CD14-positive monocyte (primary cell): ENCODE measurements around the gene ZEB2. TPM values are rescaled to one million over a fixed set of nuclear protein-coding genes. Genes with fewer than 3 reads are reported as not detected.

Experiments used
- DNase-seq, 3 donors: peaks; one replicate each; pipeline ENCODE4 v3.0.0-alpha.2; 2011 to 2022
- H2AFZ ChIP-seq: 2 replicates; pipeline ENCODE4 v1.6.0; 2012; ENCODE audit warnings: mild to moderate bottlenecking, low read depth, low read length, inconsistent platforms; ENCODE audit not compliant: insufficient read depth, poor library complexity, severe bottlenecking
- H3K27ac ChIP-seq, 2 donors: 1 replicate in 1 of 2; 2 replicates in 1 of 2; pipeline ENCODE4 v1.5.1; 2012 to 2013; ENCODE audit warnings: low read length in 2 of 2, control low read depth in 1 of 2, inconsistent platforms in 1 of 2, low read depth in 1 of 2, mild to moderate bottlenecking in 1 of 2
- H3K27me3 ChIP-seq, 2 donors: one replicate each; pipeline versions ENCODE4 v1.6.0 to v1.6.1; 2011 to 2013; ENCODE audit warnings: low read length in 2 of 2; ENCODE audit not compliant: control insufficient read depth in 2 of 2, insufficient read depth in 2 of 2
- H3K36me3 ChIP-seq, 2 donors: replicated peaks in 1 of 2; 1 replicate in 1 of 2; 2 replicates in 1 of 2; pipeline versions ENCODE4 v1.5.1 to v1.6.1; 2012 to 2013; ENCODE audit warnings: low read length in 2 of 2, control low read depth in 1 of 2, inconsistent platforms in 1 of 2, mild to moderate bottlenecking in 1 of 2; ENCODE audit not compliant: insufficient read depth in 2 of 2, control insufficient read depth in 1 of 2
- H3K4me1 ChIP-seq, 2 donors: 1 replicate in 1 of 2; 2 replicates in 1 of 2; pipeline versions ENCODE4 v1.5.1 to v1.6.1; 2012 to 2013; ENCODE audit warnings: low read length in 2 of 2, control low read depth in 1 of 2, inconsistent platforms in 1 of 2, mild to moderate bottlenecking in 1 of 2, moderate library complexity in 1 of 2; ENCODE audit not compliant: insufficient read depth in 2 of 2, control insufficient read depth in 1 of 2
- H3K4me2 ChIP-seq: replicated peaks from 2 replicates; pipeline ENCODE3; 2012; ENCODE audit warnings: low read length, moderate library complexity, mild to moderate bottlenecking; ENCODE audit not compliant: poor library complexity, severe bottlenecking; ENCODE audit errors: extremely low read depth
- H3K4me3 ChIP-seq, 3 experiments: fragments of 200-600 bp in 1 of 3; sonication (generic) in 1 of 3; replicated peaks in 1 of 3; 1 replicate in 2 of 3; 2 replicates in 1 of 3; pipeline ENCODE4 v1.5.1; 2011 to 2013; ENCODE audit warnings: low read length in 3 of 3, mild to moderate bottlenecking in 3 of 3, control low read depth in 2 of 3, low read depth in 2 of 3, inconsistent platforms in 1 of 3, moderate library complexity in 1 of 3
- H3K79me2 ChIP-seq: 2 replicates; pipeline ENCODE4 v1.6.0; 2012; ENCODE audit warnings: mild to moderate bottlenecking, control low read depth, inconsistent platforms, low read length, moderate library complexity; ENCODE audit not compliant: insufficient read depth
- H3K9ac ChIP-seq: 2 replicates; pipeline ENCODE4 v1.6.0; 2017; ENCODE audit warnings: low read length, mild to moderate bottlenecking; ENCODE audit not compliant: insufficient read depth, poor library complexity, severe bottlenecking
- H3K9me3 ChIP-seq, 2 donors: replicated peaks in 1 of 2; 1 replicate in 1 of 2; 2 replicates in 1 of 2; pipeline versions ENCODE4 v1.5.1 to v1.6.1; 2012 to 2013; ENCODE audit warnings: low read length in 2 of 2, control low read depth in 1 of 2; ENCODE audit not compliant: control insufficient read depth in 1 of 2, insufficient read depth in 1 of 2
- H4K20me1 ChIP-seq: 2 replicates; pipeline ENCODE4 v1.6.0; 2012; ENCODE audit warnings: mild to moderate bottlenecking, low read length, control low read depth, moderate library complexity; ENCODE audit not compliant: insufficient read depth
- H3K27ac Mint-ChIP-seq, 7 donors: one replicate each; pipeline ENCODE4 v1.8.0; 2020; ENCODE audit warnings: mild to moderate bottlenecking in 7 of 7, mixed read lengths in 7 of 7, moderate library complexity in 6 of 7, inconsistent platforms in 2 of 7
- H3K27me3 Mint-ChIP-seq, 3 donors: one replicate each; pipeline ENCODE4 v1.8.0; 2021 to 2022; ENCODE audit warnings: low read depth in 3 of 3, mild to moderate bottlenecking in 3 of 3, mixed read lengths in 3 of 3, moderate library complexity in 3 of 3, inconsistent platforms in 1 of 3
- H3K36me3 Mint-ChIP-seq, 2 donors: one replicate each; pipeline ENCODE4 v1.8.0; 2020; ENCODE audit warnings: mixed read lengths in 2 of 2, inconsistent platforms in 1 of 2, mild to moderate bottlenecking in 1 of 2
- H3K4me1 Mint-ChIP-seq: one replicate; pipeline ENCODE4 v1.8.0; 2020; ENCODE audit warnings: mild to moderate bottlenecking, mixed read lengths
- H3K4me3 Mint-ChIP-seq, 2 donors: one replicate each; pipeline ENCODE4 v1.8.0; 2020; ENCODE audit warnings: mild to moderate bottlenecking in 2 of 2, mixed read lengths in 2 of 2, moderate library complexity in 1 of 2
- H3K9me3 Mint-ChIP-seq, 7 donors: one replicate each; pipeline ENCODE4 v1.8.0; 2020 to 2022; ENCODE audit warnings: mixed read lengths in 7 of 7, mild to moderate bottlenecking in 6 of 7, moderate library complexity in 6 of 7, inconsistent platforms in 2 of 7
- WGBS: methylation state at CpG from one replicate; pipeline ENCODE4 v1.1.5; 2013; ENCODE audit warnings: missing lambda C conversion rate; ENCODE audit not compliant: insufficient coverage; 5-methylcytosine and 5-hydroxymethylcytosine counted together
- intact Hi-C, 2 donors: fragments of 100-400 bp; cut with micrococcal nuclease; formaldehyde crosslinking; loops; one replicate each; pipeline versions ENCODE4 v1.15.0 to v1.15.1; 2023
- polyA plus RNA-seq, 3 donors: library from polyadenylated mRNA; depleted of rRNA in 1 of 3; unstranded in 2 of 3; stranded (reverse) in 1 of 3; fragments of 300-500 nt in 2 of 3; fragments of >200 nt in 1 of 3; fragmentation: Illumina TruSeq in 2 of 3; gene quantifications; 1 replicate in 2 of 3; 2 replicates in 1 of 3; pipeline ENCODE4 v1.2.3, GENCODE V29; 2012 to 2021
- TF ChIP-seq, protein P1 (sequence below): fragments of 200-600 bp; IDR thresholded peaks from one replicate; pipeline ENCODE4 v1.8.0; 2022; ENCODE audit warnings: antibody characterized with exemption, mild to moderate bottlenecking

The ZEB2 gene
- polyA plus RNA-seq, 3 donors = 76.8 to 325 (median 93.8) TPM

DNA sequence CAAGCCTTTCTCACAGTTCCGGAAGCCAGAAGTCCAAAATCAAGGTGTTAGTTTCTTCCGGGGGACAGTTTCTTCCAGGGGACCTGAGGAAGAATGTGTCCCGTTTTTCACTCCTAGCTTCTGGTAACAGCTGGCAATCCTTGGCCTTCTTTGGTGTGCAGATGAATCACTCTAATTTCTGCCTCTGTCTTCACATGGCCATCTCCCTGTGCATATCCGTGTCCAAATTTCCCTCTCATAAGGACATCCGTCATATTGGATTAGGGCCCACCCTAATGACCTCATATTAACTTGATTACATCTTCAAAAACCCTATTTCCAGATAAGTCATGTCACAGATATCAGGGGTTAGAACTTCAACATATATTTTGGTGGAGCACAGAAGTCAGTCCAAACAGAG, 141.4 kb downstream of the ZEB2 start:
- Mint-ChIP-seq H3K9me3 (no peaks in the 10 kb centered on the region), H3K4me3 (no peak overlapping the region), H3K27me3 (peaks cover 0 to 5% (median 2%) of the 10 kb centered on the region in 3 donors), H3K27ac (no peak overlapping the region), H3K4me1 (peaks cover 78% of the 10 kb centered on the region), H3K36me3 (no peaks in the 10 kb centered on the region)
- Histone ChIP-seq H3K27ac (no peak overlapping the region), H3K4me2 (no peak overlapping the region), H2AFZ (no peak overlapping the region), H4K20me1 (peaks cover 24% of the 10 kb centered on the region), H3K4me1 (peaks cover 50 to 82% of the 10 kb centered on the region in 2 donors), H3K4me3 (no peak overlapping the region), H3K79me2 (no peaks in the 10 kb centered on the region), H3K27me3 (no peaks in the 10 kb centered on the region), H3K9ac (no peak overlapping the region), H3K36me3 (no peaks in the 10 kb centered on the region), H3K9me3 (no peaks in the 10 kb centered on the region)
- WGBS = 100% methylated on average over 4 of the region's 5 CpGs
- TF ChIP-seq, protein P1, sequence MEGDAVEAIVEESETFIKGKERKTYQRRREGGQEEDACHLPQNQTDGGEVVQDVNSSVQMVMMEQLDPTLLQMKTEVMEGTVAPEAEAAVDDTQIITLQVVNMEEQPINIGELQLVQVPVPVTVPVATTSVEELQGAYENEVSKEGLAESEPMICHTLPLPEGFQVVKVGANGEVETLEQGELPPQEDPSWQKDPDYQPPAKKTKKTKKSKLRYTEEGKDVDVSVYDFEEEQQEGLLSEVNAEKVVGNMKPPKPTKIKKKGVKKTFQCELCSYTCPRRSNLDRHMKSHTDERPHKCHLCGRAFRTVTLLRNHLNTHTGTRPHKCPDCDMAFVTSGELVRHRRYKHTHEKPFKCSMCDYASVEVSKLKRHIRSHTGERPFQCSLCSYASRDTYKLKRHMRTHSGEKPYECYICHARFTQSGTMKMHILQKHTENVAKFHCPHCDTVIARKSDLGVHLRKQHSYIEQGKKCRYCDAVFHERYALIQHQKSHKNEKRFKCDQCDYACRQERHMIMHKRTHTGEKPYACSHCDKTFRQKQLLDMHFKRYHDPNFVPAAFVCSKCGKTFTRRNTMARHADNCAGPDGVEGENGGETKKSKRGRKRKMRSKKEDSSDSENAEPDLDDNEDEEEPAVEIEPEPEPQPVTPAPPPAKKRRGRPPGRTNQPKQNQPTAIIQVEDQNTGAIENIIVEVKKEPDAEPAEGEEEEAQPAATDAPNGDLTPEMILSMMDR = no peak
- intact Hi-C loops = no loop called here
- DNase-seq = no peak

DNA sequence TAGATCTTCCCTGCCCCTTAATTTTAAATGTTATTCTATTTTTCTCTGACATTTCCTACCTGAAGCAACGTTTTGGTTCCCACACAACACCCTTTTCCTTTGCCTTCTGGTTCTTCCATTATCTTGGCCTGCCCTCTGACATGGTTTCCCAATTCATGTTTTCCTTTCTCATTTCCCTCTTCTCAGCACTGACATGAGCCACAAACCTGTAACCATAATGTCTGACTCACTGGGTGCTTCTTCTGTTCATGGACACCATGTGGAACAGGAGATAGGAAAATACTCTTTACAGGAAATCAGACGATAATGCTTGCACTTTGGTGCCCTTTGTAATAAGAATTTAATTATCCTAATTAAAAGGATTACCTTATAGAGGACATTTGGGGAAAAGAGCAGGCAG, 142.0 kb downstream of the ZEB2 start:
- Histone ChIP-seq H3K79me2 (no peaks in the 10 kb centered on the region), H3K9ac (no peak overlapping the region), H3K36me3 (no peaks in the 10 kb centered on the region), H4K20me1 (peaks cover 17% of the 10 kb centered on the region), H3K27ac (no peak overlapping the region), H2AFZ (no peak overlapping the region), H3K4me3 (no peak overlapping the region), H3K4me1 (peaks cover 52 to 82% of the 10 kb centered on the region in 2 donors), H3K27me3 (no peaks in the 10 kb centered on the region), H3K4me2 (no peak overlapping the region), H3K9me3 (no peaks in the 10 kb centered on the region)
- no peaks in the 10 kb centered on the region for H3K36me3 Mint-ChIP-seq
- H3K4me1 Mint-ChIP-seq = peaks cover 78% of the 10 kb centered on the region
- H3K27me3 Mint-ChIP-seq = peaks cover 0 to 5% (median 2%) of the 10 kb centered on the region in 3 donors
- 0% methylated on average over 1 of the region's 2 CpGs for WGBS
- no peak overlapping the region for H3K4me3 Mint-ChIP-seq
- intact Hi-C loops = no loop called here
- peak in 2 of 3 donors; percentile 55 to 69 for DNase-seq
- peak overlapping the region in 3 of 7 donors; percentile 5 to 78 (median 21) for H3K27ac Mint-ChIP-seq
- TF ChIP-seq, protein P1 = no peak
- no peaks in the 10 kb centered on the region for H3K9me3 Mint-ChIP-seq
